ENCODE measurements around the gene MEGF6.

The MEGF6 gene

DNA sequence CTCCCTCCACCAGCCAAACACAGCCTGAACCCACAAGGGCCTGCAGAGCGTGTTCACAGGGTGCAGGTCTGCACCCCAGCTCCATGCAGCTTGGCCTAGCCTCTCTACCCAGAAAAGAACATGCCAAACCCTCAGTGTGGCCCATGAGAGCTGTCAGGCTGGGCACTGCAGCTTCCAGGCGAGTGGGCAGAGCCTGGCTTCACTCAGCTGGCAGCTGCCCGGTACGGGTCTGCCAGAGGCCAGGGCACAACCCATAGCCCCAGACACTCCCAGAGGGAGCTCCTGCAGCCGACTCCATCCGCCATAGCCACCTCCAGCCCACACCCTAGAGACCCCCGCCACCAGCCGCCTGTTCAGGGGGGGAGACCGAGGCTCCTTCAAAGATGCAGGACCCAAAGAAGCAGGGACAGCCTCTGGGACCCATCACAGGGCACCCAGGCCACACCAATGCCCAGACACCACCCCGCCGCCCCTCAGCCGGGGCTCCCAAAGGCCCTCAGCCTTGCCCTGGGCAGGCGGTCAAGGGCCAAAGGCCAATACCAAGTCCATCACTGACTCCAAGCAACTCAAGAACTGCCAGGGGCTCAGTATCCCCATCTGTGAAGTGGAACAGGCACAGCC, 42.4 kb downstream of the MEGF6 start:
- no peak for DNase-seq

DNA sequence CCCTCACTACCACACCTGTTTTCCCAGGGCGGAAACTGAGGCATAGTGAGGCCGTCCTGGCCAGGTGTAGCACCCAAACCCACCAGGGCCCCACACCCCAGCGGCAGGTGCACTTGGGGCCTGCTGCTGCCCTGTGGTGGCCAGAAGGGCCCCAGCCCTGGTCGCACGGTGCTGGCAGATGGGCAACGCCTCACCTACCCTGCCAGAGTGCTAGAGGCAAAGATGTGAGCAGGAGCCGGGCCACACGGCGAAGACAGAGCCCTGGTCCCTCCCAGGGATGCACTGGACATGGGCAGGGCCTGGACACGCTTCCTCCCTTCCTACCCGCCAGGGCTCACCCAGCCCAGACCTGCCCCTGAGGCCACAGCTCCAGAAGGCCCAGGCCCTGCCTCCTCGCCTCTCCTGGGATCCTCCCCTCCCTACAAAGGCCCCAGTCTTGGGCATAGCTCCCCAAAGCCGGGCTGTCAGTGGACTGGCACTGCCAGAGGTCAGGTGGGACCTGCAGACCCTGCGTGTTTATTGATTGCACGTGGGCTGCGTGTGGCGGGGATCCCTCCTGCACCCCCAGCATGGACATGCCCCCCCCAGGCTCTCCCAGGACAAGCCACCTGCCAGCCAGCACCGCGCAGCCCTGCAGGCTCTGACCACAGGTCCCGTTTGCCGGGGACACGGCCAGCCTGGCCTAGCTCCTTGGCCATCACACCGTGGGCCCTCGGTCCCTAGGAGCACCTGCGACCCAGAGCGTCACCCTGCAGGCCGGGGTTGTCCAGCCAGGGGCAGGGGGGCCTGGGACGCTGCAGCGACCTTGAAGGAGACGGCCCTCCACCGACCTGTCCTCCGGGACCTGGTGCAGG, 44.1 kb downstream of the MEGF6 start:
- DNase-seq = no peak

DNA sequence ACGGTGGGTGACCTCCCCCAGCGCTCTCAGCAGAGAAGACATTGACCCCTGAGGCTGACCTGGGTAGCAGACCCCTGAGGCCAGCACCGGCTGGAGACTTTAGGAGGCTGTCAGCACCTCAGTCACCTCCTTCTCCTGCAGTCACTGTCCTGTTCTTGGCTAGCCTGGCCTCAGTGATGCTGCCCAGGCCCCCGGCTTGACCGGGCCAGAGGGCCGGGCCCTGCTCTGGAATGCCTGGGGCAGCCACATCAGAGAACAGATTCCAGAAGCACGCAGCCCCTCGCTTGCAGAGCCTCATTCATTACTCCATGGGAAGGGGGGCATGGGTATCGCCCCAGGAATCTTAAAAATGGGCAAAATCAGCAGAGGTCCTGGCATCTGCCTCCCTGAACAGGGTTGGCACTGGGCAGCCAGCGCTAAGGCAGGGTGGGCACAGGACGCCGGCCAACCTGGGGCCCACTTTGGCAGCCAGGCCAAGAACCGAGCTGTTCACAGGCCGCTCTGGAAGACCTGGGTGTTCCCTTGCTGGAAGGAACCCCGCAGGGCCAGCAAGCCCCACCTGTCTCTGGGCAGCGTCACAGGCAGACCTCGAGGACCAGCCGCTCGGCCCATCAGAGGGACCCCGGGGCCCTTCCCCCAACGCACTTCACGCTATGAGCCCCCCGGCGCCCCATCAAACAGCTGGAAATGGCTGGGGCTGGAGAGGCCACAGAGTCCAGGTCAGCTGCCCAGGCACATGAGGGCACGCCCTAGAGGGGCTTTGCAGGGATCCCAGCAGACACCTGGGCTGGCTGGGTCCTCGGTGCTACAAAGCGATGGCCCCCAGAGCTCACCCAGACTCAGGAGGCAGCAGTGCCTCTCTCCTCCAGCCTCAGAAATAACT, 45.1 kb downstream of the MEGF6 start:
- DNase-seq = no peak

DNA sequence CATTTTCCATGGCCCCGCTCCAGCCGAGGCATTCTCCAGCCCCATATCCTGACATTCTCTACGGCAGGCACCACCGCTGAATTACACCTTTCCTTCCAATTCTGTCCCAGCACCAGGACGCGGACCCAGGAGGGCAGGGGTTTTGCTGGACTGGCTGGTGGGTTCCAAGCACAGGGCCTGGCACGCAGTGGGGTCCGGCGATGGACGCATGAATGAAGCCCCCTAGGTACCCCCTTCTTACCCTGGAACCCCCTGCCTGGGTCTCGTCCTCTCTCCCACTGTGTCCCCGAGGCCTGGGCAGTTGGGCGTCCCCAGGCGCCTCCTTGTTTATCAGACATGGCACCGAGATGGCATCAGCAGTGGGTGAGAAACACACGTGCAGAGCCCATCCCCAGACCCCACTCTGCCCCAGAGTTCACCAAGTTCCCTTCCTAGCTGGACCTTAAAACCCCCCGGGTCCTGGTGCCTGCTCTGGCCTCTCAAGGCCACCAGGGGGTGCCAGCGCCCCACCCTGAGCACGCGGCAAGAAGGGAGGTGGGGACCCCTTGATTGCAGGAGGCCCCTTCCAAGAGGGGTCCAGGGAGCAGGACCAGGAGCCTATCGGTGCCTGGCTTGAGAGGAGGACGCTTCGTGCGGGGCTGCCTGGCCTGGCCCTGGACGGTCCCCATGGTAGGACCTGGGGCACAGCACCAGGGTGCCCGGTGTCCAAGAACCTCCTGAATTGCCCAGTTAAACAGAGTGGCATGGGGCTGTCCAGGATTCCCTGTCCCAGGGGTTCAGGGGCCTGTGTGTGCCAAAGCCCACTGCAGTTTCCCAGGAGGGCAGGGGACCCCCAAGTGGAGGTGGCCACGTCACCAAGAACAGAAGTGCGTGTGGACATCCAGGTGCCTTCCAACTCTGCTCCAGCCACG, 46.1 kb downstream of the MEGF6 start:
- DNase-seq = no peak

DNA sequence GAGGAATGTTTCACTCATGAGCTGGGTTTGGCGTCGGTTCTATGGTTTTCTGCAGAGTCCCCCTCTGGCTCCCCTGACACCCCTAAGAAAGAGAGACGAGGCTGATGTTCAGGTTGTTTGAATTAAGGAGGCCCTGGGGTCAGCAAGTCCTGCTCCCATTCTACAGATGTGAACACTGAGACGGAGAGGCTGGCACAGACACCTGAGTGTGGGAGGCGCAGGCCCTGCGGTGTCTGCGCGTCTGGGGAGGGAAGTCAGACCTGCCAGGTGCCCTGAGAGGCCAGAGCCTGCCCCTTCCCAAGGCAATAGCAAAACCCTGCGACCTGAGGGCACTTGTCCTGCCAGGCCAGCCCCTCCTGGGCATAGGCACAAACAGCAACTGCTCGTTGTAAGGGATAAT, 47.7 kb downstream of the MEGF6 start:
- DNase-seq = no peak

DNA sequence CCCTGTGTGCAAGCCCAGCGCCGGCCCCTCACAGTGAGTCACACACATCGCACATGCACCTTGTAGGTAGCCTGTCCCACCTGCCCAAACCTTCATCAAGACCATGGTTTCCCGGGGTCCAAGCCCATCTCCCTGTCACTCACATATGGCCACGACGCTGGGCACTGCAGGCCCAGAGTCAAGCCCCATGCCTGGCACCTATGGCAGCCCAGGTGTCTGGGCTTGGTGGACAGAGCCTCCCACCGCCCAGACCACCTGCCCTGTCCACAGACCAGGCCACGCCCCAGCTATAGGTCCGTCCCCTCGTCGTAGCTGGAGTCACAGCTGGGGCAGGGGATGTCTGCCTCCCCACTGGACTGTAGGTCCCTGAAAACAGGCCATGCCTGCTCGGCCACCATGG, 48.2 kb downstream of the MEGF6 start:
- DNase-seq = no peak

DNA sequence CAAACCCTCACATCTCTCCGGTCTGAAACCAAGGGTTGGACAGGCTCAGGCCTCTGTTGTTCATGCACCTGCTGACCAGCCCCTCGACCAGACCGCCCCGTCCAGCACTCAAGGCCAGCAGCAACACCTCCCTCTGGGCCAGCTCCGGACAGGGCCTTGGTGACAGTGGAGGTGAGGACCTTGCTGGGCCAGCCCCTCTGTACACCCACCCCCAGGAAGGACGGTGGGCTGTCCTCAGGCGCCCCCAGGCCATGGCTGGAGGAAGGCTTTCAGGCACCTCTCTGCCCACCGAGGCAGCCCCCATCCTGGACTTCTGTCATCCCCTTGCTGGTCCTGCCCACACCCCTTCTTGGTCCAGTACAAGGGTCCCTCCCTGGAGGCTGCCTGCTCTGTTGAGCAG, 48.6 kb downstream of the MEGF6 start:
- no peak for DNase-seq

DNA sequence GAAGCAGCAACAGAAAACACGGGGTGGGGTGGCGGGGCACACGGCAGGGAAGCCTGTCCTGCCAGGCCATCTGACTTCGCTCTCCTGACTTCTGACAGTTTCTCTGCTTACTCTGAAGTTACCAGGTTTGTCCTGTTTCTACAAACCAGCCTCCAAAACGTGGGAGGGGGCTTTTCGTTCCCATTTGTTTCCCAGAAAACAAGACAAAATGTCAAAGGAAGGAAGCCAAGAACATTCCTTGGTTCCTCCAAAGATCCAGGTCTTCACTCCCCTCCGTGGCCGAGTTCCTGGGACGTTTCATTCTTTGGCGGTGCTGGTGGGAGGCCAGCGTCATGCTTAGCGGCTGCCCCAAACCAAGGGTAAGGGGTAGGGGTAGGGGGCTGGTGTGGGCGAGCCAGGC, 49.6 kb downstream of the MEGF6 start:
- DNase-seq = no peak

DNA sequence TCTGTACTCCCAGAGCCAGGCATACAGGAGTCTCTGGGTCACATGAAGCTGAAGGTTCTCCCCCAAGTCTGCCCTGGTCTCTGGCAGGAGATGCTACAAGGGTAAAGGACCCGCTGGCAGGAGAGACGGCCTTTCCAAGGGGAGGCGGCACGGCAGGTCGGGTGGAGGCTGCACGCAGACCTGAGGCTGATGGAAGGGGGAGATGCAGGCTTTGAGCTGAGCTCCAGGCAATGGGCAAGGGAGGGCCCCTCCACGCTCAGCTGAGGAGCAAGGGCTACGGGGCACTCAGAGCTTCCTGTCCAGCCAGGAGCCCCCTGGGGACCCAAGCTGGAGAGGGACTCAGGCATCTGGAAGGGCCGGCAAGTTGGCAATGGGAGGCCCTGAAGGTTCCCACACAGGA, 50.3 kb downstream of the MEGF6 start:
- DNase-seq = no peak

DNA sequence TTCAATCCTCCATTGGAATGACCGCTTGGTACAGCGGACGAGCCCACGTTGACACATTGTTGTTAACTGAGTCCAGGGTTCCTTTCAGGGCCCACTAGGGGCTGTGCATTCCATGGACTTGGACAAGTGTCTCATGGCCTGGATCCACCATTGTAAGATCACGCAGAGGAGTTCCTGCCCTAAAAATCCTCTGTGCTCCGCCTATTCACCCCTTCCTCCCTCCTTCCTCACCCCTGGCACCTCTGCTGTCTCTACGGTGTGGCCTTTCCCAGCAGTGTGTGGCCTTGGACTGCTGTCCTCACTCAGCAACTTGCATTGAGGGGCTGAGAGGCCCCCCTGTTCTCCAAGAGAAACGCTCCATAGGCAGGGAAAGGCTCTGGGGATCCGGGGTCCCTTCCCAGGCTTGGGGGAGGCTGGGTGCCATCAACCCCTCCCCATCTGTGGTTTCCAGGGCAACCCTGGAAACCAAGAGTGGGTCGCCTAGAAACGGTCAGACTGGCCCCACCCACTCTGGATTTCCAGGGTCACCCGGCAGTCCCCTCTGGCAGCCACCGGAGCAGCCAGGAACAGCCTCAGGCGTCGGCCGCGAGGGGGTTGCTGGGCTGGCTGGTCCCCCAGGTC, 50.9 kb downstream of the MEGF6 start:
- DNase-seq = no peak

DNA sequence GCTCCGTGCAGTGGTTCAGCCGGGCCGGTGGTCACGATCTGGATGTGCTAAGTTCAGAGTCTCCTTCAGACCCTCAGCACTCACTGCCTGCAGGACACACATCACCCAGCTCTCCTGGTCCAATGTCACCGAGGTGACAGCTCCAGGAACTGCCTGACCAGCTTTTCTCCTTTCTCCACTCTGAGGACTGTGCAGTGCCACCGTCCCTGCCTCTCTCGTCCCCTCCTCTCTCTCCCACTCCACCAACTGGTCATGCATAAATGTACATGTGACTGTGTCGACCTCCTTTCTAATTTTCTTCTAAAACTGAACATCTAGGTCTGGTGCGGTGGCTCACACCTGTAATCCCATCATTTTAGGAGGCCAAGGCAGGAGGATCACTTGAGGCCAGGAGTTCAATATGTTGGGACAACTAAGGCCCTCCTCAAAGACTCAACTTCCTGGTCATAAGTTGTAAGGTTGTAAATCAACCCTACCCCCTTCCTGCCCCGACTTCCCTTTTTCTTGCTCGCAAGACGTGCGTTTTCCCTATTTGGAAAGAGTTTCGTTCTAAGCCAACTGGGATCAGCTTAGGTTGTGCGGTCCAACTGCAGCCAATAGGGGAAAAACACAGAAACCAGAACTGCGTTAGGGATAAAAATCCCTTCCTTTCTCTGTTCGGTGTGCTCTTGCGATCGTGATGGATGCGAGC, 53.1 kb downstream of the MEGF6 start:
- no peak for DNase-seq

DNA sequence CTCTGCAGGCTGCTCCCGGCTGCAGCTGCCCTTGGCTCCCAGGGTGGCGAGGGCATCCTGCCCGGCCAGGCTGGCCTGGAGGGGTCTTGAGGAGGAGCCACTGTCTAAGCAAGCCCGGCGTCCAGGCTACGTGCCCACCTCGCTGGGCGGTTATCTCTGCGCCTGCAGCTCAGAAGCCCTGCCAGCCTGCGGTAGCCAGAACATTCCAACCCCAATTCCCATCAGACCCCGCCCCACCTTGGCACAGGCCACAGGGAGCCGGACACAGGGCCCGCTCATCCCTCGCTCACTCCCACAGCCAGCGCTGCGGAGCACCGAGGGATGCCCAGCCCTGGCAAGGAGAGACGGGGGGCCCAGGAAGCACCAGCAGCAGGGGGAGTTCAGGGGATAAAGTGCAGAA, 53.9 kb downstream of the MEGF6 start:
- no peak for DNase-seq

DNA sequence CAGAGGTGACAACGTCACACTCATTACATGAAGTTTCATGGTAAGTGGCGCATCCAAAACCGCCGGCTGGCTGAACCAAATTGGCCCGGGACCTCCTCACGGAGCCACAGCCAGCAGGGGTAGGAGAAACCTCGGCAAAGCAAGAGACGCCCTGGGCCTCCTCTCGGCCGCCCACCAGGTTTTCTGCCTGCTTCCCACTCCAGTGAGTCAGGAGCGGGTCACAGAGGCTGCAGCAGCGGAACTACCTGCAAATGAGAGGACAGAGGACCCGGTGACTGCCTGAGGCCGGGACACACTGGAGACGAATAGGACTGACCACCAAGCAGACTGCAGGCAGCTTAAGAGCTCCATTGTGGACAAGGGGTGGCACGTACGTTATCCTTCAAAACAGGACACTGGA, 55.0 kb downstream of the MEGF6 start:
- DNase-seq = no peak

DNA sequence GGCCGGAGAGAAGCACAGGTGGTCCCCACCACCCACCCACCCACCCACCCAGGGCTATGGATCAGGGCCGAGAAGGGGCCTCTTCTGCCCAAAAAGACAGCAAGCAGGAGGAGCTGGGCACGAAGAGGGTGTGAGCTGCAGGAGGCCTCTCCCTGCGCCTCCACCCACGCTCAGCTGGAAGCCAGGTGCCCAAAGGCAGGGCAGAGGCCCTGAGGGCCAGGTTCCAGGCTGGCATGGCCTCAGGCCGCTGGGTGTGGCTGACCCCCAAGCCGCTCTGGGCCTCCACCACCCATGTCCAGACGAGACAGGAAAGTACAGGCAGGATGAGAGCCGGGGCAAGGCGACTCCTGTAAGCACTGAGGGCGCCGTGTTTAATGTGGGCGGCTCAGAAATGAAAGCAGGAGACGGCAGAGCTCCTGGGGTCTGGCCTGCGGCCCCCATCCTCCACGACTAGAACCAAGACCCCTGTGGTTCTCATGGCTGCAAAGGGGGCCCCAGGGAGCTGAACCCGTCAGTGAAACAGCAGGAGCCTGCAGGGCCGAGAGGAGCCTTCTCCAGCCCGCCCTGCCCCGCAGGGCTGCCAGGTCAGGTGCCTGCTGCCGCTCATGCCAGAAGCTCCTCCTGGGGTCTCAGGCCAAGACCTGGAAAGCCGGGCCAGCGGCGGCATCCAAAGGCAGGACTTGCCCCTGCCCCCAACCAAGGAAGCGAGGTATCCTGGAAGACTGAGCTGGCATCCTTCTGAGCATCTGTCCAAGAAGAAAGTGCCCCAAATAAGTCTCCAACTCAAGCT, 56.0 kb downstream of the MEGF6 start:
- DNase-seq = no peak

DNA sequence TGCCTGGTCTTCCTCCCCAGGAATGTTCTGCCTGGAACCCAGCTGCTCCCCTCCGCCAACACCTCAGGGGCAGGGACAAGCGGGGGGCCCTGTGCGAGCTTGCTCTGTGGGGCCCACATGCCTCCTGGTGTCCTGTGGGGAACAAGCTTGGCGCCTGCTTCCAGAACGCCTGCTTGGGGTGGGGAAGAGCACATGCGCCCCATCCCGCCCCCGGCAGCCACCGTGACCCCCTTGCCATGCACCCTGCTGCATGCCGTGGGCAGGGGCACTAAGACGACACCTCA, 57.4 kb downstream of the MEGF6 start:
- no peak for DNase-seq

DNA sequence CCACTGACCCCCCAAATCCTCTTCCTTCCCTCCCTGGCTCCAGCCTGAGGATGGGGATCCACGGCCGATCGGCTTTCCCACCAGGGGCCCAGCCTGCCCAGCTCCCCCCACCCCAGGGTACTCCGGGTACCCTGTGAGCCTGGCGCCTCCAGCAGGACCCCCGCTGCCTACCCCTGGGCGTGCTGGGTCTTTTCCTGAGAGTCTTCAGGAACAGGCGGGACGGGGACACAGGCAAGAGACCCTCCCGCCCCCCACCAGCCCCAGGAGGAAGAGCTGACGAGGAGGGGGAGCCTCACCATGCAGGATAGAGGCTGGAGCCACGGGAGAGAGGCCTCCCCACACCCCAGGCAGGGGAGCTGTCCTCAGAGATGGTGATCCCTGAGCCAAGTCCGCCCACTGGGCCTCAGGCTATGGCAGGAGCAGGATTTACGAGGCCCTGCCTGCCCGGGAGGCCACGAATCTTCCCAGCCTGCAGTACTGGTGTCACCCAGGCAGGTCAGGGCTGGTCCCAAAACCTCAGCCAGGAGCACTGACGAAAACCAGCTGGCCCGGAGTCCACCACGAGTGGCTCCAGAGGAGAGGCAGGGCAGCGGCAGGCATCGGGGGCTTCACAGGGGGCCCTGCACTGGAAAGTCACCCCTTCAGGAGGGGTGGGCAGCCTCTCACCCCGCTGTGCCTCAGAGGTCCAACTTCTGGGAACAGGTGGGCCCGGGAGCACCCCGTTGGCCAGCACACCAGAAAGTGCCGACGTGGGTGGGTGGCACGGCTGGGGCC, 58.0 kb downstream of the MEGF6 start:
- DNase-seq = no peak

DNA sequence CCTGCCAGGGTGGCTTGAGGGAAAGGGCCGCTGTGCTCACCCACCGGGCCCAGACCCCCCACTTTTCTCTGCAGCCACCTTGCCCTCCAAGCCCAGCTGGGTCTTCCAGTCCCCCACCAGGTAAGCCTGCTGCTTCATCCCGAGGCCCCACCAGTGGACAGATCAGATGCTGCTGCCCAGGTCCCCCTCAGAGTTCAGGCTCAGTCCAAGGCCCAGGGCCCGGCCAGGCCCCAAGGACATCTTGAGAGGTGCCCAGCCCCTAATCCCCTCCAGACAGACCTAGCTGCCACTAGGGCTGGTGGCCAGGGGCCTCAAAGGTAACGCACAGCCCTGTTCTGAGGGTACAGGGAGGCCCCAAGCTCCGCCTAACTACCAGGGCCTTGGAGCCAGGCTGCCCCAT, 58.6 kb downstream of the MEGF6 start:
- DNase-seq = no peak

DNA sequence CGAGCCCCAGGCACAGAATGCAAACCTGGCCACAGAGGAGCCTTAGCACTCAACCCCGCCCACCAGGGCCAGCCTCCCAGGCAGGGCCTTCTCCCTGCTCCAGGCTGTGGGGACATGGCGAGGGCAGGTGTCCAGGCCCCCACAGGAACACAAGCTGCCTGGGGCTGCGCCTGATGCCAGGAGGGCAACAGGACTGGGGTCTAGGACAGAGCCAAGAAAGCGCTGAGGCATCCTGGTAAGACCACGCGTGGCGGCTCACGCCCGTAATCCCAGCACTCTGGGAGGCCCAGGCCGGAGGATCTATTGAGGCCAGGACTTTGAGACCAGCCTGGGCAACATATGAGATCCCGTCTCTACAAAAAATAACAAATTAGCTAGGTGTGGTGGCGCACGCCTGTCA, 59.1 kb downstream of the MEGF6 start:
- no peak for DNase-seq

DNA sequence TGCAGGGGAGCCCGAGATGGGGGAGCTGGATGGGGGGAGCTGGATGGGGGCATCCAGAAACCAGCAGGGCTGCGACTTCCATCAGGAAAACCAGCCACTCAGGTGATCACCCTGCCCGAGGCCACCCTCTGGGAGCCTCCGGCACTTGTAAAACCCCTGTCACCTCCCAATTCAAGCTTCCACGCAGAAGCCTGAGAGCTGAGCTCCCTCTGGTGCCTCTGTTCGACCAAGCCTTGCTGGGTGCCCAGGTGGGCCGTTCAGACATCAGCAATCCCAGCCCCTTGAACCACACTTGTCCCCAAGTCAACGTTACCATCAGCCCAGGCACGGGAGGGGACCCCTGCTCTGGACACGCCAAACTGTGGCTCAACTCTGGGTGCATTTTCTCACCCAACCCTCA, 59.6 kb downstream of the MEGF6 start:
- DNase-seq = no peak

DNA sequence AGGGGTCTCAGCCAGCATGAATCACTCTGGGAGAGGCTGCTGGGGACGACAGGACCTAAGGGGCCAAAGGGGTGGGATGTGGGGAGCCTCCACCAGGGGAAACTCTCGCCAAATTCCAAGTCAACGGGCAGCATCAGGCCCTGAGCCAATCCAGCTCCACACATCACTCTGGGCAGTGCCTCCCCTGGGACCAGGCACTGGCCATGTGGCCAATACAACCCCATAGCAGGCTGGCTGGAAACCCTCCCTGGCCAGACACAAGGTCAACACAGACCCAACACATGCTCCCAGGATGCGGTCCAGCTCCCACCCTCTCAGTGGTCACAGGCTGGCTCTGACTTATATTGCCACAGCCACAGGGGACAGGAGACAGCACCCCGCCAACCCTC, 60.0 kb downstream of the MEGF6 start:
- no peak for DNase-seq

All from right forelimb (tissue), 1 donor.